ENCODE data around the gene RPP38. TPM values are rescaled to one million over a fixed set of nuclear protein-coding genes. Genes with fewer than 3 reads are reported as not detected.

The RPP38 gene
- total and polyA plus RNA-seq, 7 experiments from 2014 or later: 7.6 to 36.3 (median 16.6) TPM

- peak overlapping the region; percentile 21 to 83 (median 66) for H3K4me3 Mint-ChIP-seq
- ATAC-seq: peak; percentile 49
- H3K9me3 Mint-ChIP-seq: no peaks in the 10 kb centered on the region
- H3K4me1 Mint-ChIP-seq: peaks cover 28 to 74% (median 58%) of the 10 kb centered on the region in 7 donors
- peaks cover 0 to 20% of the 10 kb centered on the region in 2 donors for H3K4me1 ChIP-seq (ENCODE audit: control insufficient read depth in 2 of 2, insufficient read depth in 2 of 2, low read length in 2 of 2)
- ChIA-PET POLR2A (interaction anchor here (0.6 to 1.9 kb wide), 3 partner anchors 10 to 74 kb away, joined by 4 to 5 read pairs (median 4); no protein-coding TSS in a partner anchor), CTCF (interaction anchor here (0.6 to 1.5 kb wide), 5 partner anchors 10 to 68 kb away, joined by 3 to 7 read pairs (median 3); no protein-coding TSS in a partner anchor)
- intact Hi-C loops (cut with micrococcal nuclease): loop anchor here in 1 of 2 donors (1.0 to 5.0 kb wide), 3 partner anchors 27 to 226 kb away; partner anchors contain the start of gene NMT2
- H3K9me3 ChIP-seq (ENCODE audit: control insufficient read depth in 2 of 3, low read length in 3 of 3): no peaks in the 10 kb centered on the region
- H3K36me3 ChIP-seq (ENCODE audit: control insufficient read depth in 2 of 3, insufficient read depth in 3 of 3, low read length in 3 of 3): peaks cover 0 to 9% (median 4%) of the 10 kb centered on the region in 3 experiments
- H3K27ac Mint-ChIP-seq: peak overlapping the region in 8 of 9 donors; percentile 3 to 89 (median 53)
- DNase-seq: peak in 3 of 9 donors; percentile 8 to 31 (median 9)
- no peak overlapping the region for H3K27ac ChIP-seq (ENCODE audit: low read depth, low read length)
- H3K27me3 Mint-ChIP-seq: no peaks in the 10 kb centered on the region
- no peaks in the 10 kb centered on the region for H3K27me3 ChIP-seq (ENCODE audit: control insufficient read depth in 2 of 2, insufficient read depth in 2 of 2, low read length in 2 of 2)
- no peak overlapping the region for H3K4me3 ChIP-seq (ENCODE audit: low read length)
- peaks cover 4 to 33% (median 28%) of the 10 kb centered on the region in 5 donors for H3K36me3 Mint-ChIP-seq
Measured at GRCh38 chr10:15141136-15142054, 44.2 kb downstream of the RPP38 start.

GRCh38 chr10:15144788-15145187 is 47.6 kb downstream of the RPP38 start:
- intact Hi-C loops (cut with micrococcal nuclease): loop anchor here in 1 of 2 donors (5.0 kb wide), 1 partner anchor 223 kb away; no protein-coding TSS in a partner anchor
- no peak overlapping the region for H3K27ac ChIP-seq (ENCODE audit: low read depth, low read length)

GRCh38 chr10:15146366-15146765 is 49.2 kb downstream of the RPP38 start:
- ATAC-seq: no peak
- H3K36me3 Mint-ChIP-seq: peaks cover 0 to 19% (median 12%) of the 10 kb centered on the region in 5 donors
- intact Hi-C loops (cut with micrococcal nuclease): no loop called here
- H3K9me3 ChIP-seq (ENCODE audit: control insufficient read depth in 2 of 3, low read length in 3 of 3): no peaks in the 10 kb centered on the region
- H3K9me3 Mint-ChIP-seq: no peaks in the 10 kb centered on the region
- no peak overlapping the region for H3K27ac ChIP-seq (ENCODE audit: low read depth, low read length)
- peak overlapping the region in 2 of 10 donors; percentile 21 to 23 for H3K4me3 Mint-ChIP-seq
- H3K36me3 ChIP-seq (ENCODE audit: control insufficient read depth in 2 of 3, insufficient read depth in 3 of 3, low read length in 3 of 3): no peaks in the 10 kb centered on the region
- DNase-seq: no peak
- ChIA-PET CTCF (no interaction called here), POLR2A (no interaction called here)
- peaks cover 0 to 15% of the 10 kb centered on the region in 2 donors for H3K4me1 ChIP-seq (ENCODE audit: control insufficient read depth in 2 of 2, insufficient read depth in 2 of 2, low read length in 2 of 2)
- H3K27me3 ChIP-seq (ENCODE audit: control insufficient read depth in 2 of 2, insufficient read depth in 2 of 2, low read length in 2 of 2): no peaks in the 10 kb centered on the region
- peak overlapping the region in 4 of 9 donors; percentile 18 to 72 (median 55) for H3K27ac Mint-ChIP-seq
- peaks cover 25 to 63% (median 54%) of the 10 kb centered on the region in 7 donors for H3K4me1 Mint-ChIP-seq
- H3K4me3 ChIP-seq (ENCODE audit: low read length): no peak overlapping the region
- no peaks in the 10 kb centered on the region for H3K27me3 Mint-ChIP-seq

More at GRCh38 chr10:15144788-15145187, 47.6 kb downstream of the RPP38 start:
- Histone ChIP-seq H3K4me1 (ENCODE audit: control insufficient read depth in 2 of 2, insufficient read depth in 2 of 2, low read length in 2 of 2) (peaks cover 0 to 22% of the 10 kb centered on the region in 2 donors), H3K36me3 (ENCODE audit: control insufficient read depth in 2 of 3, insufficient read depth in 3 of 3, low read length in 3 of 3) (no peaks in the 10 kb centered on the region), H3K4me3 (ENCODE audit: low read length) (no peak overlapping the region), H3K9me3 (ENCODE audit: control insufficient read depth in 2 of 3, low read length in 3 of 3) (no peaks in the 10 kb centered on the region), H3K27me3 (ENCODE audit: control insufficient read depth in 2 of 2, insufficient read depth in 2 of 2, low read length in 2 of 2) (no peaks in the 10 kb centered on the region)
- H3K4me3 Mint-ChIP-seq: peak overlapping the region in 1 of 10 donors; percentile 9
- ATAC-seq (no peak), DNase-seq (no peak)
- H3K4me1 Mint-ChIP-seq: peaks cover 30 to 69% (median 58%) of the 10 kb centered on the region in 7 donors
- peak overlapping the region in 3 of 9 donors; percentile 6 to 81 (median 58) for H3K27ac Mint-ChIP-seq
- no peaks in the 10 kb centered on the region for H3K9me3 Mint-ChIP-seq
- H3K36me3 Mint-ChIP-seq: peaks cover 0 to 16% (median 11%) of the 10 kb centered on the region in 5 donors
- H3K27me3 Mint-ChIP-seq: no peaks in the 10 kb centered on the region
- POLR2A ChIA-PET: no interaction called here
- CTCF ChIA-PET: interaction anchor here (0.6 to 2.0 kb wide), 2 partner anchors 19 to 46 kb away, joined by 3 to 5 read pairs; no protein-coding TSS in a partner anchor

GRCh38 chr10:15147594-15148392 is 50.6 kb downstream of the RPP38 start:
- no peak overlapping the region for H3K4me3 Mint-ChIP-seq

GRCh38 chr10:15149042-15149771 is 52.1 kb downstream of the RPP38 start:
- H3K27me3 Mint-ChIP-seq: no peaks in the 10 kb centered on the region
- no peak overlapping the region for H3K27ac Mint-ChIP-seq
- H3K36me3 Mint-ChIP-seq: peaks cover 0 to 27% (median 17%) of the 10 kb centered on the region in 5 donors
- H3K9me3 Mint-ChIP-seq: no peaks in the 10 kb centered on the region
- no peak for DNase-seq
- Histone ChIP-seq H3K4me3 (ENCODE audit: low read length) (no peak overlapping the region), H3K27ac (ENCODE audit: low read depth, low read length) (no peak overlapping the region), H3K27me3 (ENCODE audit: control insufficient read depth in 2 of 2, insufficient read depth in 2 of 2, low read length in 2 of 2) (no peaks in the 10 kb centered on the region), H3K36me3 (ENCODE audit: control insufficient read depth in 2 of 3, insufficient read depth in 3 of 3, low read length in 3 of 3) (no peaks in the 10 kb centered on the region), H3K9me3 (ENCODE audit: control insufficient read depth in 2 of 3, low read length in 3 of 3) (no peaks in the 10 kb centered on the region), H3K4me1 (ENCODE audit: control insufficient read depth in 2 of 2, insufficient read depth in 2 of 2, low read length in 2 of 2) (peaks cover 0 to 12% of the 10 kb centered on the region in 2 donors)
- POLR2A ChIA-PET: interaction anchor here (0.6 to 0.9 kb wide), 2 partner anchors 13 to 95 kb away, joined by 3 read pairs; no protein-coding TSS in a partner anchor
- CTCF ChIA-PET: no interaction called here
- intact Hi-C loops (cut with micrococcal nuclease): no loop called here
- H3K4me1 Mint-ChIP-seq: peaks cover 17 to 61% (median 50%) of the 10 kb centered on the region in 7 donors
- no peak overlapping the region for H3K4me3 Mint-ChIP-seq
- no peak for ATAC-seq

More at GRCh38 chr10:15147594-15148392, 50.6 kb downstream of the RPP38 start:
- H3K36me3 Mint-ChIP-seq: peaks cover 0 to 21% (median 12%) of the 10 kb centered on the region in 5 donors
- no peaks in the 10 kb centered on the region for H3K9me3 ChIP-seq (ENCODE audit: control insufficient read depth in 2 of 3, low read length in 3 of 3)
- intact Hi-C loops (cut with micrococcal nuclease): no loop called here
- no peak overlapping the region for H3K27ac ChIP-seq (ENCODE audit: low read depth, low read length)
- DNase-seq (no peak), ATAC-seq (no peak)
- no peaks in the 10 kb centered on the region for H3K36me3 ChIP-seq (ENCODE audit: control insufficient read depth in 2 of 3, insufficient read depth in 3 of 3, low read length in 3 of 3)
- H3K27me3 Mint-ChIP-seq: no peaks in the 10 kb centered on the region
- no peaks in the 10 kb centered on the region for H3K9me3 Mint-ChIP-seq
- no peak overlapping the region for H3K4me3 ChIP-seq (ENCODE audit: low read length)
- peak overlapping the region in 3 of 9 donors; percentile 38 to 67 (median 47) for H3K27ac Mint-ChIP-seq
- peaks cover 18 to 63% (median 54%) of the 10 kb centered on the region in 7 donors for H3K4me1 Mint-ChIP-seq
- H3K27me3 ChIP-seq (ENCODE audit: control insufficient read depth in 2 of 2, insufficient read depth in 2 of 2, low read length in 2 of 2): no peaks in the 10 kb centered on the region
- CTCF ChIA-PET: interaction anchor here (0.7 kb wide), 1 partner anchor 153 kb away, joined by 6 read pairs; no protein-coding TSS in a partner anchor
- H3K4me1 ChIP-seq (ENCODE audit: control insufficient read depth in 2 of 2, insufficient read depth in 2 of 2, low read length in 2 of 2): peaks cover 0 to 12% of the 10 kb centered on the region in 2 donors
- POLR2A ChIA-PET: no interaction called here
